A549 (cell line): ENCODE measurements around the gene SYNE2.

ENCODE experiments used
- CHD2 ChIP-seq: fragments of 150-350 bp; IDR thresholded peaks from 2 replicates; pipeline ENCODE4 v1.6.1; 2014; ENCODE audit warnings: low read length; ENCODE audit not compliant: partially characterized antibody
- ESRRA ChIP-seq: fragments of 150-350 bp; IDR thresholded peaks from 2 replicates; pipeline ENCODE4 v1.6.1; 2014; ENCODE audit warnings: mild to moderate bottlenecking, low read length, borderline replicate concordance
- MAZ ChIP-seq: fragments of 150-350 bp; IDR thresholded peaks from 2 replicates; pipeline ENCODE4 v1.6.1; 2014; ENCODE audit warnings: antibody characterized with exemption, low read depth, low read length, borderline replicate concordance
- MYC ChIP-seq: IDR thresholded peaks from 2 replicates; pipeline ENCODE4 v1.6.1; 2012; ENCODE audit warnings: mild to moderate bottlenecking, inconsistent platforms, low read length, improper control_type of control experiment, borderline replicate concordance
- POLR2A ChIP-seq: IDR thresholded peaks from 2 replicates; pipeline ENCODE4 v1.6.1; 2012; ENCODE audit warnings: mild to moderate bottlenecking, low read length
- POLR2AphosphoS2 ChIP-seq: conservative IDR thresholded peaks from 2 replicates; pipeline ENCODE4 v1.6.1; 2012; ENCODE audit warnings: low read length, improper control_type of control experiment, inconsistent platforms
- RAD21 ChIP-seq, 2 experiments: fragments of >200 bp in 1 of 2; sonication (Bioruptor Twin) in 1 of 2; formaldehyde crosslinking in 1 of 2; IDR thresholded peaks in 1 of 2; conservative IDR thresholded peaks in 1 of 2; 2 replicates in 1 of 2; 3 replicates in 1 of 2; pipeline ENCODE4 v1.6.1; 2012 to 2018; ENCODE audit warnings: inconsistent platforms in 1 of 2
- SMC3 ChIP-seq: fragments of >200 bp; sonication (Bioruptor Twin); formaldehyde crosslinking; IDR thresholded peaks from 3 replicates; pipeline ENCODE4 v1.6.1; 2018; ENCODE audit warnings: inconsistent platforms
- TF ChIP-seq, protein P1 (sequence below): fragments of >200 bp; sonication (Bioruptor Twin); formaldehyde crosslinking; IDR thresholded peaks from 3 replicates; pipeline ENCODE4 v1.5.1; 2016
- TF ChIP-seq, protein P2 (sequence below): IDR thresholded peaks from 2 replicates; pipeline ENCODE4 v1.6.1; 2012; ENCODE audit warnings: low read depth, borderline replicate concordance
- TF ChIP-seq, protein P3 (sequence below): fragments of 200-600 bp; sonication (generic); IDR thresholded peaks from 2 replicates; pipeline ENCODE4 v1.6.1; 2016; ENCODE audit warnings: antibody characterized with exemption, mild to moderate bottlenecking, moderate library complexity
- TF ChIP-seq, protein P4 (sequence below): IDR thresholded peaks from 2 replicates; pipeline ENCODE4 v1.6.1; 2012

DNA sequence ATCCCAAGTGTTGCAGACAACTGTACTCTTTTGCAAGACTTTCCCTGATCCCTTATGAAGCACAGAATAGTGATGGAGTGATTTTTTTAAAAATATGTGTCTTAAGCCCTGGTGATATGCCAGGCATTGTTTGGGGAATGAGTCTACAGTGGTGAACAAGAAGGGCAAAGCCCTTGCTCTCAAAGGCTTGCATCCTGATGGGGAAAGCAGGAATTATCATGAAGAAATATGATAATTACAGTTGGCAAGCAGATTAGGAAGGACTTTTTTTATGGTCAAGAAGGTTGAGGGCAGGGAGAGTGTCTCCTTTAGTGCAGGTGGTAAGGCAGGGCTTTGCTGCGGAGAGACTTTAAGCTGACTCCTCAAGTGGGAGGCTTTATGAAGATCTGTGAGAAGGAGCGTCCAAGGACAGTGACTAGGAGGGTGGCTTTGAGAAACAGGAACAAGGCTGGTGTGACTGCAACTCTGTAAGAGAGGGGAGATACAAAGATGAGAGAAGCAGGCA, 100.2 kb downstream of the SYNE2 start:
- TF ChIP-seq, protein P1, sequence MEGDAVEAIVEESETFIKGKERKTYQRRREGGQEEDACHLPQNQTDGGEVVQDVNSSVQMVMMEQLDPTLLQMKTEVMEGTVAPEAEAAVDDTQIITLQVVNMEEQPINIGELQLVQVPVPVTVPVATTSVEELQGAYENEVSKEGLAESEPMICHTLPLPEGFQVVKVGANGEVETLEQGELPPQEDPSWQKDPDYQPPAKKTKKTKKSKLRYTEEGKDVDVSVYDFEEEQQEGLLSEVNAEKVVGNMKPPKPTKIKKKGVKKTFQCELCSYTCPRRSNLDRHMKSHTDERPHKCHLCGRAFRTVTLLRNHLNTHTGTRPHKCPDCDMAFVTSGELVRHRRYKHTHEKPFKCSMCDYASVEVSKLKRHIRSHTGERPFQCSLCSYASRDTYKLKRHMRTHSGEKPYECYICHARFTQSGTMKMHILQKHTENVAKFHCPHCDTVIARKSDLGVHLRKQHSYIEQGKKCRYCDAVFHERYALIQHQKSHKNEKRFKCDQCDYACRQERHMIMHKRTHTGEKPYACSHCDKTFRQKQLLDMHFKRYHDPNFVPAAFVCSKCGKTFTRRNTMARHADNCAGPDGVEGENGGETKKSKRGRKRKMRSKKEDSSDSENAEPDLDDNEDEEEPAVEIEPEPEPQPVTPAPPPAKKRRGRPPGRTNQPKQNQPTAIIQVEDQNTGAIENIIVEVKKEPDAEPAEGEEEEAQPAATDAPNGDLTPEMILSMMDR: no peak
- TF ChIP-seq MAZ (no peak), POLR2A (no peak), MYC (no peak), CHD2 (no peak), RAD21 (conservative IDR thresholded peaks at IDR 0.05 in 1 of 2, IDR thresholded peaks at IDR 0.05 in 1 of 2) (no peak), SMC3 (no peak), ESRRA (no peak), POLR2AphosphoS2 (no peak)
- TF ChIP-seq, protein P2, sequence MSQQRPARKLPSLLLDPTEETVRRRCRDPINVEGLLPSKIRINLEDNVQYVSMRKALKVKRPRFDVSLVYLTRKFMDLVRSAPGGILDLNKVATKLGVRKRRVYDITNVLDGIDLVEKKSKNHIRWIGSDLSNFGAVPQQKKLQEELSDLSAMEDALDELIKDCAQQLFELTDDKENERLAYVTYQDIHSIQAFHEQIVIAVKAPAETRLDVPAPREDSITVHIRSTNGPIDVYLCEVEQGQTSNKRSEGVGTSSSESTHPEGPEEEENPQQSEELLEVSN: no peak
- TF ChIP-seq, protein P3, sequence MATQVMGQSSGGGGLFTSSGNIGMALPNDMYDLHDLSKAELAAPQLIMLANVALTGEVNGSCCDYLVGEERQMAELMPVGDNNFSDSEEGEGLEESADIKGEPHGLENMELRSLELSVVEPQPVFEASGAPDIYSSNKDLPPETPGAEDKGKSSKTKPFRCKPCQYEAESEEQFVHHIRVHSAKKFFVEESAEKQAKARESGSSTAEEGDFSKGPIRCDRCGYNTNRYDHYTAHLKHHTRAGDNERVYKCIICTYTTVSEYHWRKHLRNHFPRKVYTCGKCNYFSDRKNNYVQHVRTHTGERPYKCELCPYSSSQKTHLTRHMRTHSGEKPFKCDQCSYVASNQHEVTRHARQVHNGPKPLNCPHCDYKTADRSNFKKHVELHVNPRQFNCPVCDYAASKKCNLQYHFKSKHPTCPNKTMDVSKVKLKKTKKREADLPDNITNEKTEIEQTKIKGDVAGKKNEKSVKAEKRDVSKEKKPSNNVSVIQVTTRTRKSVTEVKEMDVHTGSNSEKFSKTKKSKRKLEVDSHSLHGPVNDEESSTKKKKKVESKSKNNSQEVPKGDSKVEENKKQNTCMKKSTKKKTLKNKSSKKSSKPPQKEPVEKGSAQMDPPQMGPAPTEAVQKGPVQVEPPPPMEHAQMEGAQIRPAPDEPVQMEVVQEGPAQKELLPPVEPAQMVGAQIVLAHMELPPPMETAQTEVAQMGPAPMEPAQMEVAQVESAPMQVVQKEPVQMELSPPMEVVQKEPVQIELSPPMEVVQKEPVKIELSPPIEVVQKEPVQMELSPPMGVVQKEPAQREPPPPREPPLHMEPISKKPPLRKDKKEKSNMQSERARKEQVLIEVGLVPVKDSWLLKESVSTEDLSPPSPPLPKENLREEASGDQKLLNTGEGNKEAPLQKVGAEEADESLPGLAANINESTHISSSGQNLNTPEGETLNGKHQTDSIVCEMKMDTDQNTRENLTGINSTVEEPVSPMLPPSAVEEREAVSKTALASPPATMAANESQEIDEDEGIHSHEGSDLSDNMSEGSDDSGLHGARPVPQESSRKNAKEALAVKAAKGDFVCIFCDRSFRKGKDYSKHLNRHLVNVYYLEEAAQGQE: no peak
- TF ChIP-seq, protein P4, sequence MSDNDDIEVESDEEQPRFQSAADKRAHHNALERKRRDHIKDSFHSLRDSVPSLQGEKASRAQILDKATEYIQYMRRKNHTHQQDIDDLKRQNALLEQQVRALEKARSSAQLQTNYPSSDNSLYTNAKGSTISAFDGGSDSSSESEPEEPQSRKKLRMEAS: no peak
